Heart left ventricle (tissue), 16 donors: Measurements from ENCODE around the gene IL32. TPM values are rescaled to one million over a fixed set of nuclear protein-coding genes. Genes with fewer than 3 reads are reported as not detected.
A peak's percentile ranks its signal among the peaks of the same experiment; 100 is the strongest.

Experiments
- ATAC-seq, 4 donors: fragments of 200-7000 bp; cut with Tn5 transposase; one replicate each; pipeline ENCODE4 v1.9.1; 2020 to 2022; ENCODE audit warnings: moderate library complexity in 4 of 4, mild to moderate bottlenecking in 3 of 4, moderate number of reproducible peaks in 1 of 4
- DNase-seq, 5 donors: peaks; one replicate each; pipeline ENCODE4 v3.0.0-alpha.2; 2020
- H3K27ac ChIP-seq, 12 donors: fragments of 200-600 bp; sonication (generic) in 4 of 12; one replicate each; pipeline versions ENCODE4 v1.5.0 to v1.8.0; 2016 to 2022; ENCODE audit warnings: mild to moderate bottlenecking in 2 of 12
- H3K27me3 ChIP-seq, 9 donors: fragments of 200-600 bp; sonication (generic) in 2 of 9; one replicate each; pipeline versions ENCODE4 v1.5.1 to v1.8.0; 2016 to 2022; ENCODE audit warnings: mild to moderate bottlenecking in 3 of 9
- H3K36me3 ChIP-seq, 9 donors: fragments of 200-600 bp; sonication (generic) in 2 of 9; one replicate each; pipeline versions ENCODE4 v1.5.0 to v1.8.0; 2018 to 2022; ENCODE audit warnings: mild to moderate bottlenecking in 2 of 9
- H3K4me1 ChIP-seq, 12 donors: fragments of 200-600 bp; sonication (generic) in 4 of 12; one replicate each; pipeline versions ENCODE4 v1.5.0 to v1.8.0; 2016 to 2022; ENCODE audit warnings: mild to moderate bottlenecking in 3 of 12
- H3K4me3 ChIP-seq, 12 donors: fragments of 200-600 bp; sonication (generic) in 4 of 12; one replicate each; pipeline versions ENCODE4 v1.5.0 to v1.8.0; 2017 to 2022; ENCODE audit warnings: mild to moderate bottlenecking in 9 of 12, moderate library complexity in 4 of 12
- H3K9me3 ChIP-seq, 12 donors: fragments of 200-600 bp; sonication (generic) in 4 of 12; one replicate each; pipeline versions ENCODE4 v1.5.0 to v1.8.0; 2016 to 2022; ENCODE audit warnings: mild to moderate bottlenecking in 1 of 12
- CTCF ChIP-seq, 12 donors: fragments of 200-600 bp; sonication (generic) in 4 of 12; IDR thresholded peaks; one replicate each; pipeline versions ENCODE4 v1.5.0 to v1.8.0; 2018 to 2022; ENCODE audit warnings: antibody characterized with exemption in 12 of 12, mild to moderate bottlenecking in 5 of 12
- POLR2A ChIP-seq, 2 donors: fragments of 450-650 bp; IDR thresholded peaks; one replicate each; pipeline ENCODE4 v1.6.1; 2017; ENCODE audit warnings: antibody characterized with exemption in 2 of 2, mild to moderate bottlenecking in 2 of 2, moderate library complexity in 2 of 2
- WGBS, 4 donors: extraction: QIAGEN DNeasy Blood & Tissue Kit in 2 of 4; methylation state at CpG; one replicate each; pipeline versions ENCODE4 v1.1.5 to v1.1.7; 2013 to 2018; 5-methylcytosine and 5-hydroxymethylcytosine counted together
- intact Hi-C, 10 donors: fragments of 100-400 bp; cut with DNase I; formaldehyde crosslinking; loops; one replicate each; pipeline versions ENCODE4 v1.11.1 to v1.14.2; 2022
- polyA plus RNA-seq, 2 donors: library from polyadenylated mRNA; stranded (reverse); fragments of 200-250 nt; gene quantifications; one replicate each; pipeline ENCODE4 v1.2.3, GENCODE V29; 2013
- total RNA-seq, 9 donors: library from RNA; depleted of rRNA in 2 of 9; stranded (reverse); fragments of >200 nt in 2 of 9; fragmentation: NEBNext Ultra II Directional in 3 of 9; extraction: Animal tissue kit (Norgen Biotek cat#: 25700) in 3 of 9; gene quantifications; one replicate each; pipeline versions ENCODE4 v1.1.0 to v1.2.4, GENCODE V29; 2016 to 2023
- donor health status: ischemic (EF 13 %, LVEDD 7.1; RV severe dilation, severe dysfunction).
- donor health status: healthy with polysubstance abuse.
- donor health status: DM: no; HTN: yes; CAD: no.
- donor health status: DM: no; HTN: no; CAD: no.
- donor health status: ischemic (EF 25% LVEDD 6.9; RV normal size, moderate dysfunction).
- donor health status: ischemic (EF 25% LVEDD 5.7; RV mildly dilated, moderate dysfunction).
- donor health status: healthy.
- donor health status: DM: yes; HTN: yes; CAD: no.
- donor health status: ischemic (EF 35%, LVEDD 5.7; RV mildly dilated, moderate dysfunction).
- donor health status: nonischemic (EF 11% LVEDD 7.7; RV severe dilation, severe dysfunction).
- donor health status: DM: yes; HTN: yes; CAD: no.
- donor health status: PGD.
- donor health status: ischemic (EF 29% LVEDD 5.4; RV normal size, mild dysfunction).
- donor health status: nonischemic (EF 23%, LVEDD 6.1; RV moderate dilation, normal function).

Gene IL32
- total and polyA plus RNA-seq, 11 donors: 20.6 to 241 (median 59.2) TPM

DNA sequence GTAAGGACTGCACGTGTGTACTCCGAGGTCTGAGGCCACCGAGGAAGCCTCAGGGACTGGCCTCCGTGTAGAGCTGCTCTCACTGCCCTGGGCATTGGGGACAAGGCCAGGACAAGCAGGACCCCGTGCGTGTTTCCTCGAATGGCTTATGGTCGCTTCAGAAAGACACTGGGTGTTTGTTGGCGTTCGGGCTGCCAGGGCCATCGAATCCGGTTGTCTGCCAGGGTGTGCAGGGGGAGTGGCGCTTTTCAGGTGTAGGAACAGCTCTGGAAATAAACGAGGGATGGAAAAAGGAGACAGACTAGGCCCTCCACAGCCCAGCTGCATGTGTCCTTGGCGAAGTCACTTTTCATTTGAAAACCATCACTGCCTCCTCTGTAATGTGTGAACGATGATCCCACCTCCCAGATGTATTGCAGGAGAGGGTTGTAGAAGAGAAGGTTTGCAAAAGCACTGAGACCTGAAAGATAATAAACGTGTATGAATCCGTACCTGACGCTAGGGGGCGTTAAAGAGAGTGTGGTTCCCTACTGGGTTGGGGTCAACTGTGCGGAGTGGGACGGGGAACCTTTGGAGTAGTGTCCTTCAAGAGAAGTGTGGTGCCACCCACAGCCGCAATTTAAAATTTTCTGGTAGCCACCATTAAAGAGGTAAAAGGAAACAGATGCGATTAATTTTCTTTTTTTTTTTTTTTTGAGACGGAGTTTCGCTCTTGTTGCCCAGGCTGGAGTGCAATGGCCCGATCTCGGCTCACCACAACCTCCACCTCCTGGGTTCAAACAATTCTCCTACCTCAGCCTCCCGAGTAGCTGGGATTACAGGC is 35.8 kb downstream of the IL32 start:
- intact Hi-C loops: loop anchor here in 3 of 10 donors (5.0 kb wide), 2 partner anchors 34 to 44 kb away; partner anchors contain the start of gene IL32 (in 2 of the 3)
- Histone ChIP-seq H3K36me3 (no peaks in the 10 kb centered on the region), H3K9me3 (no peaks in the 10 kb centered on the region), H3K4me3 (peak overlapping the region in 7 of 12 donors; percentile 2 to 47 (median 7)), H3K27me3 (no peaks in the 10 kb centered on the region), H3K27ac (peak overlapping the region; percentile 61 to 91 (median 78)), H3K4me1 (peaks cover 9 to 49% (median 27%) of the 10 kb centered on the region in 12 donors)
- ATAC-seq (no peak), DNase-seq (no peak)
- TF ChIP-seq POLR2A (IDR thresholded peaks at IDR 0.05) (no peak), CTCF (IDR thresholded peaks at IDR 0.05) (peak; percentile 17 to 62 (median 51))
- 54 to 68% (median 62%) methylated on average over 28 to 29 of the region's 29 CpGs for WGBS, 4 donors

DNA sequence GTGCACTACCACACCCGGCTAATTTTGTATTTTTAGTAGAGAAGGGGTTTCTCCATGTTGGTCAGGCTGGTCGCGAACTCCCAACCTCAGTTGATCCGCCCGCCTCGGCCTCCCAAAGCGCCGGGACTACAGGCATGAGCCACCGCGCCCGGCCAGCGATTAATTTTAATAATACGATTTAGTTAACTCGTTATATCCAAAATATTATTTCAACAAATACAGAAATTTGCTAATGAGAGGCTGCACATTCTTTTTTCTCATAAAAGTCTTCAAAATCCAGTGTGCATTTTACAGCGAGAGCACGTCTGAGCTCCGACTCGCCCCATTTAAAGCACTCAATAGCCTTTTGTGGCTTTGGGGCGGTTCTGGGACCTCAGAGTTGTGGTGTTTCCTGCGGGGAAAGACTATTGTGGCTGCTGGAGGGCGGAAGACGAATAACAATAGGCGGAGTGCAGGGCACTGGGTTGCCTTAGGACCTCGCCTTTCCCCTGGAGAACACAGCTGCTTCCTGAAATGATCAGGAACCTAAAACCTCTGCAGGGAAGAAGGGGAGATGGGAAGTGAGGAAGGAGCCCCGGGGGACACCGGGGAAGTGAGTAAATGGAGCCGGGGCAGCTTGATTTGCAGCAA is 36.5 kb downstream of the IL32 start:
- no peaks in the 10 kb centered on the region for H3K27me3 ChIP-seq
- H3K4me1 ChIP-seq: peaks cover 9 to 53% (median 31%) of the 10 kb centered on the region in 12 donors
- H3K4me3 ChIP-seq: peak overlapping the region in 8 of 12 donors; percentile 3 to 47 (median 14)
- peak overlapping the region; percentile 66 to 91 (median 78) for H3K27ac ChIP-seq
- ATAC-seq (peak; percentile 9 to 76 (median 33)), DNase-seq (peak in 4 of 5 donors; percentile 62 to 74 (median 72))
- H3K9me3 ChIP-seq: no peaks in the 10 kb centered on the region
- H3K36me3 ChIP-seq: no peaks in the 10 kb centered on the region
- intact Hi-C loops: loop anchor here in 3 of 10 donors (5.0 kb wide), 2 partner anchors 35 to 45 kb away; partner anchors contain the start of gene IL32 (in 2 of the 3)
- TF ChIP-seq CTCF (IDR thresholded peaks at IDR 0.05): no peak
- TF ChIP-seq POLR2A (IDR thresholded peaks at IDR 0.05): no peak
- WGBS, 4 donors: 37 to 56% (median 46%) methylated on average over 27 of the region's 27 CpGs

DNA sequence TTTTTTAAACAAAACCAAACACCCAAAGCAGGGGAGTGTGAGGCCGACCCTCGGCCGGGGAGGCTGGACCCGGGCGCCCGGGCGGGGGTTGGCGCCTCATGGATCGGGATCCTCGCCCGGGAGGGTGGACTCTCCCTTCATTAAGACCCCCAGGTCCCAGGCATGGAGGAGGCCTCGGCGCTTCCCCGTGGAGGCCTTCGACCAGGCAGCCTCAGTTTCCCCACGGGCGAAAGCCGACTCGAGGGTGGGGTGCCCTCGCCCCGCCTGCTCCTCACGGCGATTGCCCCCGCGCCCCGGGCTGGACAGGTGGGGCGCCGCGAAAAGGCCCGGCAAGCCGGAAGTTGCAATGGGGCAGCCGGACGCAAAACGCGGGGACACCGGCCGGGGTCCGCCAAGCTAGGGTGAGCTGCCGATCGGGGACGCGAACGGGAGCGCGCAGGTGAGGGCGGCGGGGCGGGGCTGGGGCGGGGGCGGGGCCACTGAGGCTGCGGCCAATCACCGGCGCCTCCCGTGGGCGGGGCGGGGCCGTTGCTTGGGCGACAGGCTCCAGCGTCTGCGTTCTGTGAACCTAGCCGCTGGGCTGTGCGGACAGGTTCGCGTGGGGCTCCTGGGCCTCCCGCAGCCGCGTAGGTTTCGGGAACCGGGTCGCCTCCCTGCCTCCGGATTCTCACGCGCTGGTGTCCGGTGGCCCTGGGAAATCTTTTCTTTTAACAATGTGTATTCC is 40.9 kb downstream of the IL32 start:
- H3K4me1 ChIP-seq: peaks cover 4 to 33% (median 16%) of the 10 kb centered on the region in 12 donors
- 1% methylated on average over 31 to 74 of the region's 74 CpGs for WGBS, 4 donors
- DNase-seq (peak; percentile 91 to 94 (median 92)), ATAC-seq (peak; percentile 86 to 97 (median 95))
- H3K4me3 ChIP-seq: peak overlapping the region; percentile 48 to 79 (median 67)
- H3K9me3 ChIP-seq: no peaks in the 10 kb centered on the region
- peak in 1 of 2 donors; percentile 46 for TF ChIP-seq POLR2A (IDR thresholded peaks at IDR 0.05)
- peak in 1 of 12 donors; percentile 14 for TF ChIP-seq CTCF (IDR thresholded peaks at IDR 0.05)
- H3K27me3 ChIP-seq: no peaks in the 10 kb centered on the region
- H3K36me3 ChIP-seq: no peaks in the 10 kb centered on the region
- peak overlapping the region; percentile 73 to 93 (median 86) for H3K27ac ChIP-seq
- intact Hi-C loops: loop anchor here in 2 of 10 donors (2.0 kb wide), 2 partner anchors 18 to 22 kb away; no protein-coding TSS in a partner anchor
